SK-N-SH treated with all-trans-retinoic acid at 6 μM for 48 hours (cell line): Measurements from ENCODE around the gene KIF18B.

ENCODE experiments used
- ATAC-seq: fragments of 200-7000 bp; cut with Tn5 transposase; 3 replicates; pipeline ENCODE4 v1.9.1; 2020; ENCODE audit warnings: mild to moderate bottlenecking, moderate library complexity
- ARNTL ChIP-seq: fragments of 450-650 bp; formaldehyde crosslinking; IDR thresholded peaks from 2 replicates; pipeline ENCODE4 v1.5.0; 2020; ENCODE audit warnings: low read depth, mild to moderate bottlenecking, moderate library complexity, borderline replicate concordance
- BACH2 ChIP-seq: fragments of 250-450 bp; sonication (Bioruptor Pico); IDR thresholded peaks from 2 replicates; pipeline ENCODE4 v1.9.0; 2021; ENCODE audit warnings: mild to moderate bottlenecking, borderline replicate concordance
- CSDC2 ChIP-seq: fragments of 250-450 bp; sonication (Bioruptor Pico); IDR thresholded peaks from 2 replicates; pipeline ENCODE4 v1.5.0; 2020; ENCODE audit warnings: mild to moderate bottlenecking, moderate library complexity
- CSRNP3 ChIP-seq: fragments of 250-450 bp; sonication (Bioruptor Pico); IDR thresholded peaks from 2 replicates; pipeline ENCODE4 v1.5.1; 2021; ENCODE audit warnings: mild to moderate bottlenecking, moderate library complexity
- ESRRG ChIP-seq: fragments of 250-450 bp; sonication (Bioruptor Pico); IDR thresholded peaks from 2 replicates; pipeline ENCODE4 v1.6.1; 2021; ENCODE audit warnings: mild to moderate bottlenecking
- ISL1 ChIP-seq: fragments of 250-450 bp; sonication (Bioruptor Pico); IDR thresholded peaks from 2 replicates; pipeline ENCODE4 v2.1.2; 2022; ENCODE audit warnings: mild to moderate bottlenecking, moderate library complexity
- OSR1 ChIP-seq: fragments of 250-450 bp; sonication (Bioruptor Pico); IDR thresholded peaks from 2 replicates; pipeline ENCODE4 v1.8.0; 2022; ENCODE audit warnings: moderate library complexity, mild to moderate bottlenecking, inconsistent platforms
- PATZ1 ChIP-seq: fragments of 250-450 bp; sonication (Bioruptor Pico); IDR thresholded peaks from 2 replicates; pipeline ENCODE4 v1.8.0; 2020; ENCODE audit warnings: mild to moderate bottlenecking, moderate library complexity, borderline replicate concordance
- POU6F1 ChIP-seq: fragments of 250-450 bp; sonication (Bioruptor Pico); IDR thresholded peaks from 2 replicates; pipeline ENCODE4 v1.8.0; 2021; ENCODE audit warnings: low read depth, mild to moderate bottlenecking, moderate library complexity, borderline replicate concordance
- PPARA ChIP-seq: fragments of 250-450 bp; sonication (Bioruptor Pico); IDR thresholded peaks from 2 replicates; pipeline ENCODE4 v1.5.0; 2020; ENCODE audit warnings: mild to moderate bottlenecking, borderline replicate concordance
- RARB ChIP-seq: fragments of 250-450 bp; sonication (Bioruptor Pico); IDR thresholded peaks from 2 replicates; pipeline ENCODE4 v1.8.0; 2021; ENCODE audit warnings: mild to moderate bottlenecking, moderate library complexity
- SNAI2 ChIP-seq: fragments of 250-450 bp; sonication (Bioruptor Pico); IDR thresholded peaks from 2 replicates; pipeline ENCODE4 v1.5.0; 2020; ENCODE audit warnings: mild to moderate bottlenecking, moderate library complexity
- TCF4 ChIP-seq: fragments of 250-450 bp; sonication (Bioruptor Pico); IDR thresholded peaks from 2 replicates; pipeline ENCODE4 v1.8.0; 2021; ENCODE audit warnings: mild to moderate bottlenecking, moderate library complexity, borderline replicate concordance
- TOX ChIP-seq: fragments of 250-450 bp; sonication (Bioruptor Pico); IDR thresholded peaks from 2 replicates; pipeline ENCODE4 v1.8.0; 2021; ENCODE audit warnings: mild to moderate bottlenecking, moderate library complexity, borderline replicate concordance
- TSHZ2 ChIP-seq: fragments of 250-450 bp; sonication (Bioruptor Pico); IDR thresholded peaks from 2 replicates; pipeline ENCODE4 v1.5.0; 2020; ENCODE audit warnings: mild to moderate bottlenecking, moderate library complexity
- ZC3H10 ChIP-seq: fragments of 250-450 bp; sonication (Bioruptor Pico); IDR thresholded peaks from 2 replicates; pipeline ENCODE4 v1.5.1; 2021; ENCODE audit warnings: mild to moderate bottlenecking, moderate library complexity
- ZFP3 ChIP-seq: fragments of 250-450 bp; sonication (Bioruptor Pico); IDR thresholded peaks from 2 replicates; pipeline ENCODE4 v1.5.0; 2020; ENCODE audit warnings: mild to moderate bottlenecking, moderate library complexity
- ZNF565 ChIP-seq: fragments of 450-650 bp; formaldehyde crosslinking; conservative IDR thresholded peaks from 2 replicates; pipeline ENCODE4 v1.5.0; 2020; ENCODE audit warnings: low read depth, mild to moderate bottlenecking, moderate library complexity
- ZNF70 ChIP-seq: fragments of 450-650 bp; formaldehyde crosslinking; IDR thresholded peaks from 2 replicates; pipeline ENCODE4 v1.5.0; 2020; ENCODE audit warnings: mild to moderate bottlenecking, moderate library complexity
- ZNF8 ChIP-seq: fragments of 450-650 bp; formaldehyde crosslinking; IDR thresholded peaks from 2 replicates; pipeline ENCODE4 v1.5.0; 2020; ENCODE audit warnings: mild to moderate bottlenecking, moderate library complexity

The KIF18B gene

GRCh38 chr17:44887016-44887415, 60.6 kb downstream of the KIF18B start:
- ATAC-seq, result no peak
- TF ChIP-seq POU6F1 (CRISPR knock-in tag) (no peak), BACH2 (CRISPR knock-in tag) (no peak), ZFP3 (CRISPR knock-in tag) (no peak), ARNTL (no peak), CSDC2 (CRISPR knock-in tag) (no peak), RARB (CRISPR knock-in tag) (no peak), OSR1 (CRISPR knock-in tag) (no peak), ESRRG (no peak), SNAI2 (no peak), TSHZ2 (CRISPR knock-in tag) (no peak), ZNF565 (CRISPR knock-in tag) (no peak), ISL1 (no peak), ZNF8 (CRISPR knock-in tag) (no peak), ZC3H10 (CRISPR knock-in tag) (no peak), PATZ1 (no peak)

GRCh38 chr17:44884941-44885340, 62.6 kb downstream of the KIF18B start:
- TF ChIP-seq OSR1 (CRISPR knock-in tag), result no peak
- no peak for TF ChIP-seq ESRRG
- no peak for TF ChIP-seq TSHZ2 (CRISPR knock-in tag)
- TF ChIP-seq ARNTL, result no peak
- TF ChIP-seq ZNF565 (CRISPR knock-in tag), result no peak
- TF ChIP-seq TOX, result no peak
- no peak for TF ChIP-seq TCF4
- TF ChIP-seq PATZ1, result no peak
- TF ChIP-seq RARB (CRISPR knock-in tag), result no peak
- no peak for TF ChIP-seq PPARA (CRISPR knock-in tag)
- TF ChIP-seq POU6F1 (CRISPR knock-in tag), result no peak
- TF ChIP-seq ZC3H10 (CRISPR knock-in tag), result no peak
- no peak for TF ChIP-seq SNAI2
- TF ChIP-seq ZNF8 (CRISPR knock-in tag), result no peak
- no peak for TF ChIP-seq CSRNP3 (CRISPR knock-in tag)
- TF ChIP-seq BACH2 (CRISPR knock-in tag), result no peak
- TF ChIP-seq CSDC2 (CRISPR knock-in tag), result no peak
- no peak for TF ChIP-seq ZNF70 (CRISPR knock-in tag)
- no peak for ATAC-seq
